ENCODE results near the gene SAXO1. TPM values are rescaled to one million over a fixed set of nuclear protein-coding genes. Genes with fewer than 3 reads are reported as not detected.
"Not testable (repeated sequence)": the region's sequence is repeated elsewhere in the genome, so short reads cannot be mapped to it uniquely, and the experiment has no call there.

SAXO1 gene
- total and polyA plus RNA-seq, 4 experiments from 2014 or later, result 0.09 to 1.0 (median 0.32) TPM

GRCh38 chr9:19026375-19026774 is 6.6 kb downstream of the SAXO1 start:
- CTCF ChIA-PET (ENCODE audit: partially characterized antibody), result interaction anchor here (0.7 to 3.2 kb wide), 9 partner anchors 11 to 770 kb away, joined by 3 to 12 read pairs (median 3); partner anchors contain the start of gene RRAGA
- intact Hi-C loops (cut with micrococcal nuclease), result loop anchor here (5.0 kb wide), 2 partner anchors 431 to 1214 kb away; no protein-coding TSS in a partner anchor

GRCh38 chr9:19023078-19023477 is 9.9 kb downstream of the SAXO1 start:
- Histone ChIP-seq H3K36me3 (ENCODE audit: insufficient read depth, low read length) (no peaks in the 10 kb centered on the region), H3K27ac (ENCODE audit: low read depth, low read length) (no peak overlapping the region), H3K27me3 (ENCODE audit: insufficient read depth, low read length) (no peaks in the 10 kb centered on the region), H3K4me1 (ENCODE audit: insufficient read depth, low read length) (no peaks in the 10 kb centered on the region), H3K4me3 (ENCODE audit: low read length in 2 of 2) (no peak overlapping the region), H3K9me3 (ENCODE audit: control insufficient read depth in 1 of 2, low read length in 2 of 2) (no peaks in the 10 kb centered on the region)
- Mint-ChIP-seq H3K4me1 (peaks cover 0 to 6% (median 2%) of the 10 kb centered on the region in 4 donors), H3K36me3 (no peaks in the 10 kb centered on the region), H3K27me3 (peaks cover 0 to 7% of the 10 kb centered on the region in 2 donors), H3K27ac (no peak overlapping the region), H3K4me3 (no peak overlapping the region), H3K9me3 (peaks cover 0 to 3% (median 0%) of the 10 kb centered on the region in 8 donors)
- CTCF ChIA-PET (ENCODE audit: partially characterized antibody), result interaction anchor here (1.2 kb wide), 1 partner anchor 56 kb away, joined by 3 read pairs; no protein-coding TSS in a partner anchor
- POLR2A ChIA-PET (ENCODE audit: partially characterized antibody), result no interaction called here
- DNase-seq, result no peak
- intact Hi-C loops (cut with micrococcal nuclease), result no loop called here

More at GRCh38 chr9:19026375-19026774, 6.6 kb downstream of the SAXO1 start:
- POLR2A ChIA-PET (ENCODE audit: partially characterized antibody), result interaction anchor here (1.5 kb wide), 1 partner anchor 22 kb away, joined by 6 read pairs; the partner anchor contains the start of gene RRAGA
- peaks cover 0 to 6% (median 3%) of the 10 kb centered on the region in 4 donors for H3K4me1 Mint-ChIP-seq
- peaks cover 0 to 3% (median 0%) of the 10 kb centered on the region in 8 donors for H3K9me3 Mint-ChIP-seq
- peaks cover 4 to 12% of the 10 kb centered on the region in 2 donors for H3K27me3 Mint-ChIP-seq
- no peaks in the 10 kb centered on the region for H3K36me3 Mint-ChIP-seq
- H3K27ac ChIP-seq (ENCODE audit: low read depth, low read length), result no peak overlapping the region
- H3K9me3 ChIP-seq (ENCODE audit: control insufficient read depth in 1 of 2, low read length in 2 of 2), result no peaks in the 10 kb centered on the region
- H3K27ac Mint-ChIP-seq, result peak overlapping the region in 1 of 7 donors; percentile 88
- H3K4me3 Mint-ChIP-seq, result no peak overlapping the region
- peaks cover 4% of the 10 kb centered on the region for H3K27me3 ChIP-seq (ENCODE audit: insufficient read depth, low read length)
- no peak for DNase-seq
- H3K4me3 ChIP-seq (ENCODE audit: low read length in 2 of 2), result no peak overlapping the region
- H3K36me3 ChIP-seq (ENCODE audit: insufficient read depth, low read length), result no peaks in the 10 kb centered on the region
- H3K4me1 ChIP-seq (ENCODE audit: insufficient read depth, low read length), result no peaks in the 10 kb centered on the region

GRCh38 chr9:19022206-19022605 is 10.8 kb downstream of the SAXO1 start:
- CTCF ChIA-PET (ENCODE audit: partially characterized antibody), result no interaction called here
- no peak for DNase-seq

DNA sequence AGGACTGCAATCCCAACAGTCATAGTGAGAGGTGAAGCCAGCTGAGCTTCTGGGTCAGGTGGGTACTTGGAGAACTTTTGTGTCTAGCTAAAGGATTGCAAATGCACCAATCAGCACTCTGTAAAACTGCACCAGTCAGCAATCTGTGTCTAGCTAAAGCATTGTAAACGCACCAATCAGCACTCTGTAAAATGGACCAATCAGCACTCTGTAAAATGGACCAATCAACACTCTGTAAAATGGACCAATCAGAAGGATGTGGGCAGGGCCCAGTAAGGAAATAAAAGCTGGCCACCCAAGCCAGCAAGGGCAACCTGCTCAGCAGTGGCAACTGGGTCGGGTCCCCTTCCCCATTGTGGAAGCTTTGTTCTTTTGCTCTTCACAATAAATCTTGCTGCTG is 11.4 kb downstream of the SAXO1 start:
- H3K9me3 ChIP-seq (ENCODE audit: control insufficient read depth in 1 of 2, low read length in 2 of 2); H3K4me3 Mint-ChIP-seq; POLR2A ChIA-PET (ENCODE audit: partially characterized antibody); intact Hi-C loops (cut with micrococcal nuclease); H3K4me1 ChIP-seq (ENCODE audit: insufficient read depth, low read length); H3K27ac ChIP-seq (ENCODE audit: low read depth, low read length); H3K4me1 Mint-ChIP-seq; CTCF ChIA-PET (ENCODE audit: partially characterized antibody); H3K27me3 Mint-ChIP-seq; H3K27me3 ChIP-seq (ENCODE audit: insufficient read depth, low read length); H3K27ac Mint-ChIP-seq; H3K9me3 Mint-ChIP-seq; H3K36me3 ChIP-seq (ENCODE audit: insufficient read depth, low read length); H3K36me3 Mint-ChIP-seq; H3K4me3 ChIP-seq (ENCODE audit: low read length in 2 of 2); DNase-seq: not testable (repeated sequence)

More at GRCh38 chr9:19022206-19022605, 10.8 kb downstream of the SAXO1 start:
- no peak overlapping the region for H3K4me3 ChIP-seq (ENCODE audit: low read length in 2 of 2)
- H3K4me1 Mint-ChIP-seq, result peaks cover 0 to 6% (median 2%) of the 10 kb centered on the region in 4 donors
- H3K27ac Mint-ChIP-seq, result peak overlapping the region in 1 of 7 donors; percentile 13
- H3K9me3 ChIP-seq (ENCODE audit: control insufficient read depth in 1 of 2, low read length in 2 of 2), result no peaks in the 10 kb centered on the region
- H3K27ac ChIP-seq (ENCODE audit: low read depth, low read length), result no peak overlapping the region
- intact Hi-C loops (cut with micrococcal nuclease), result no loop called here
- H3K9me3 Mint-ChIP-seq, result peaks cover 0 to 3% (median 0%) of the 10 kb centered on the region in 8 donors
- H3K36me3 Mint-ChIP-seq, result no peaks in the 10 kb centered on the region
- POLR2A ChIA-PET (ENCODE audit: partially characterized antibody), result no interaction called here
- H3K27me3 ChIP-seq (ENCODE audit: insufficient read depth, low read length), result no peaks in the 10 kb centered on the region
- H3K4me3 Mint-ChIP-seq, result peak overlapping the region in 1 of 8 donors; percentile 2
- peaks cover 0 to 7% of the 10 kb centered on the region in 2 donors for H3K27me3 Mint-ChIP-seq
- H3K4me1 ChIP-seq (ENCODE audit: insufficient read depth, low read length), result no peaks in the 10 kb centered on the region
- no peaks in the 10 kb centered on the region for H3K36me3 ChIP-seq (ENCODE audit: insufficient read depth, low read length)

GRCh38 chr9:19020886-19021455 is 12.0 kb downstream of the SAXO1 start:
- Histone ChIP-seq H3K27ac (ENCODE audit: low read depth, low read length) (no peak overlapping the region), H3K27me3 (ENCODE audit: insufficient read depth, low read length) (no peaks in the 10 kb centered on the region), H3K4me3 (ENCODE audit: low read length in 2 of 2) (no peak overlapping the region), H3K36me3 (ENCODE audit: insufficient read depth, low read length) (no peaks in the 10 kb centered on the region), H3K9me3 (ENCODE audit: control insufficient read depth in 1 of 2, low read length in 2 of 2) (no peaks in the 10 kb centered on the region), H3K4me1 (ENCODE audit: insufficient read depth, low read length) (no peaks in the 10 kb centered on the region)
- H3K9me3 Mint-ChIP-seq, result peaks cover 0 to 3% (median 0%) of the 10 kb centered on the region in 8 donors
- peaks cover 0 to 4% of the 10 kb centered on the region in 2 donors for H3K27me3 Mint-ChIP-seq
- peaks cover 0 to 6% (median 2%) of the 10 kb centered on the region in 4 donors for H3K4me1 Mint-ChIP-seq
- H3K36me3 Mint-ChIP-seq, result no peaks in the 10 kb centered on the region
- CTCF ChIA-PET (ENCODE audit: partially characterized antibody), result no interaction called here
- peak overlapping the region in 1 of 7 donors; percentile 9 for H3K27ac Mint-ChIP-seq
- POLR2A ChIA-PET (ENCODE audit: partially characterized antibody), result no interaction called here
- intact Hi-C loops (cut with micrococcal nuclease), result no loop called here
- no peak overlapping the region for H3K4me3 Mint-ChIP-seq
- no peak for DNase-seq

DNA sequence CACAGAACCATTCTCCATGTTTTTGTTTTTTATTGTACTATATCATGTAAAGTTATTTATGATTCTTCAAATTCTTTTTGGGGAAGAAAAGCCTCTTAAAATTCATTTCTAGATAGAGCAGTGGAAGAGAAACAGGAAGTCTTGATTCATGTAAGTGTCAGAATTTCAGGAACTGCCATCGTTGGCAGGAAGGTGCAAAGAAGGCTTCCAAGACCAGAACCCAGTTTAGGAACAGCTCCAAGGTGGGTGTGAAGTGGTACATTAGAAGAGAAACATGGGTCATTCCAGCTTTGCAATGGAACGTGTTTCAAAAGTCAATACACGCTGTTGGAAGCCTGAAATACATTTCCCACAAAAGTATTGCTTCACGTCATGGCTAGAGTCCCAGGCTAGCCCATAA is 14.8 kb downstream of the SAXO1 start:
- CTCF ChIA-PET (ENCODE audit: partially characterized antibody), result interaction anchor here (1.1 kb wide), 1 partner anchor 10 kb away, joined by 3 read pairs; no protein-coding TSS in a partner anchor

GRCh38 chr9:19009391-19009965 is 23.5 kb downstream of the SAXO1 start:
- Mint-ChIP-seq H3K36me3 (no peaks in the 10 kb centered on the region), H3K9me3 (no peaks in the 10 kb centered on the region), H3K4me1 (no peaks in the 10 kb centered on the region), H3K27ac (no peak overlapping the region), H3K4me3 (no peak overlapping the region), H3K27me3 (peaks cover 1 to 3% of the 10 kb centered on the region in 2 donors)
- H3K4me3 ChIP-seq (ENCODE audit: low read length in 2 of 2), result no peak overlapping the region
- H3K27ac ChIP-seq (ENCODE audit: low read depth, low read length), result no peak overlapping the region
- no peaks in the 10 kb centered on the region for H3K4me1 ChIP-seq (ENCODE audit: insufficient read depth, low read length)
- no peaks in the 10 kb centered on the region for H3K9me3 ChIP-seq (ENCODE audit: control insufficient read depth in 1 of 2, low read length in 2 of 2)
- ChIA-PET POLR2A (ENCODE audit: partially characterized antibody) (interaction anchor here (0.7 kb wide), 1 partner anchor 81 kb away, joined by 3 read pairs; no protein-coding TSS in a partner anchor), CTCF (ENCODE audit: partially characterized antibody) (interaction anchor here (1.2 kb wide), 1 partner anchor 19 kb away, joined by 5 read pairs; no protein-coding TSS in a partner anchor)
- H3K27me3 ChIP-seq (ENCODE audit: insufficient read depth, low read length), result no peaks in the 10 kb centered on the region
- DNase-seq, result no peak
- H3K36me3 ChIP-seq (ENCODE audit: insufficient read depth, low read length), result no peaks in the 10 kb centered on the region
- intact Hi-C loops (cut with micrococcal nuclease), result no loop called here

More for the DNA sequence above, 14.8 kb downstream of the SAXO1 start:
- intact Hi-C loops (cut with micrococcal nuclease), result no loop called here
- Mint-ChIP-seq H3K27me3 (peaks cover 0 to 1% of the 10 kb centered on the region in 2 donors), H3K36me3 (no peaks in the 10 kb centered on the region), H3K27ac (peak overlapping the region in 1 of 7 donors; percentile 41), H3K4me3 (no peak overlapping the region), H3K9me3 (peaks cover 0 to 3% (median 0%) of the 10 kb centered on the region in 8 donors), H3K4me1 (peaks cover 0 to 6% (median 1%) of the 10 kb centered on the region in 4 donors)
- Histone ChIP-seq H3K27me3 (ENCODE audit: insufficient read depth, low read length) (no peaks in the 10 kb centered on the region), H3K4me1 (ENCODE audit: insufficient read depth, low read length) (no peaks in the 10 kb centered on the region), H3K36me3 (ENCODE audit: insufficient read depth, low read length) (no peaks in the 10 kb centered on the region), H3K27ac (ENCODE audit: low read depth, low read length) (no peak overlapping the region), H3K9me3 (ENCODE audit: control insufficient read depth in 1 of 2, low read length in 2 of 2) (no peaks in the 10 kb centered on the region), H3K4me3 (ENCODE audit: low read length in 2 of 2) (no peak overlapping the region)
- DNase-seq, result no peak
- POLR2A ChIA-PET (ENCODE audit: partially characterized antibody), result no interaction called here
